ENCODE measurements around the gene PJA1.

PJA1 gene

DNA sequence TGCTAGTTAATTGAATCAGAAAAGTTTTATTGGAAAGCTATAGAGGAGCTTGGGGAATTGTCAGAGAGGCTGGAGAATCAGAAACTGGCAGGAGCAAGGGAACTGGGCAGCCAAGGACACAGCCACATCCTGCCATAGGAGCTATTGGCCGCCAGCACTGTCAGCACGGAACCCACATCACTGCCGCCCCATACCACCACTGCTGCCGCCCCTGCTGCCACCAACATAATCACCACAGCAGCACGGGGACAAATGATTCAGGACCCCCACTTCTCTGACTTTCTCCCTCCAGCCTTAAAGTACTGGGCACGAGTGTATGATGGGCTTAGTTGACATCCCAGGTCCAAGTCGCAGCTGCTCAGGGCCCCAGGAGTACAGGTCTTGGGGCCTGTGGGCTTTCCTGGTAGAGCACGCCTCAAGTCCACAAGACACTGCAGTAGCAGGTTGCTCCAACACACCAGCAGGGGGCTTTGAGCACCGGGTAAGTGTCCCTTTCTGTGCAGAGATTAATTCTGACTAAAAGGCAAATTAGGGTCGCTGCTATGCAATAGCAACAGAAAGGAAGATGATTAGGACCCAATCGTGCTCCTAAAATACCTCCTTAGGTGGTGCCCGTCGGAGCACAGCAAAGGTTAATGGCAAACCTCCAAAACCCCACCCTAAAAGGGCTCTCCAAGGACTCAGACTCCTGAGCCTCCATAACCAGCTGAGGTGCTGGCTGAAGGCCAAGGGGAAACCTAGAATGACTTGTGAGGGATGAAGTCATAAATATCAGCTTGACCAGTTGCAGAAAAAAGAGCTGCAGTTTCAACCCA lies 6.9 kb downstream of the PJA1 start:
- peaks cover 31% of the 10 kb centered on the region for H3K4me1 ChIP-seq (ENCODE audit: insufficient read depth, low read length)
- H3K9me3 ChIP-seq (ENCODE audit: control insufficient read depth, insufficient read depth, low read length) = no peaks in the 10 kb centered on the region
- H3K36me3 ChIP-seq (ENCODE audit: insufficient read depth, low read length) = peaks cover 18% of the 10 kb centered on the region; the same call in 1 of the 2 replicates
- H3K9ac ChIP-seq (ENCODE audit: low read depth, low read length) = no peak overlapping the region

DNA sequence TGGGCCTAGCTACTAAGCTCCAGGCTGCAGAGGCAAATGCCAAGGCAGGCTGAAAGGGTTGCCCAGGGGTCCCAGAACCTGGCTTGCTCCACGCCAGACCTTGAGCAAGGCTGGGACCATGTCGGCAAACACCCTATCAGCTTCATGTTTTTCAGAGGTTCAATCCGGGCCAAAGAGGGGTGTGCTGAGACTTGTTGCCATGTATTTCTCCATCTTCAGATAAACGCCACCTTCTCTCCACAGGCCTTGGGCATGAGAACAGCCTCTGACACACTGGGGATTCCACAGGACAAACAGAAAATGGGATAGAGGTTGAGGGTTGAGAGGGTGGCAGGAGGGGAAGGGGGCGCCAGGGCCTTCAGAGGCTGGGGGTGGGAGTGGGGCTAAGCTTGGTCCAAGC lies 8.6 kb downstream of the PJA1 start:
- H3K4me1 ChIP-seq (ENCODE audit: insufficient read depth, low read length) = peaks cover 47% of the 10 kb centered on the region
- peaks cover 2% of the 10 kb centered on the region; the same call in 1 of the 2 replicates for H3K36me3 ChIP-seq (ENCODE audit: insufficient read depth, low read length)
- no peak overlapping the region for H3K9ac ChIP-seq (ENCODE audit: low read depth, low read length)
- H3K9me3 ChIP-seq (ENCODE audit: control insufficient read depth, insufficient read depth, low read length) = no peaks in the 10 kb centered on the region

DNA sequence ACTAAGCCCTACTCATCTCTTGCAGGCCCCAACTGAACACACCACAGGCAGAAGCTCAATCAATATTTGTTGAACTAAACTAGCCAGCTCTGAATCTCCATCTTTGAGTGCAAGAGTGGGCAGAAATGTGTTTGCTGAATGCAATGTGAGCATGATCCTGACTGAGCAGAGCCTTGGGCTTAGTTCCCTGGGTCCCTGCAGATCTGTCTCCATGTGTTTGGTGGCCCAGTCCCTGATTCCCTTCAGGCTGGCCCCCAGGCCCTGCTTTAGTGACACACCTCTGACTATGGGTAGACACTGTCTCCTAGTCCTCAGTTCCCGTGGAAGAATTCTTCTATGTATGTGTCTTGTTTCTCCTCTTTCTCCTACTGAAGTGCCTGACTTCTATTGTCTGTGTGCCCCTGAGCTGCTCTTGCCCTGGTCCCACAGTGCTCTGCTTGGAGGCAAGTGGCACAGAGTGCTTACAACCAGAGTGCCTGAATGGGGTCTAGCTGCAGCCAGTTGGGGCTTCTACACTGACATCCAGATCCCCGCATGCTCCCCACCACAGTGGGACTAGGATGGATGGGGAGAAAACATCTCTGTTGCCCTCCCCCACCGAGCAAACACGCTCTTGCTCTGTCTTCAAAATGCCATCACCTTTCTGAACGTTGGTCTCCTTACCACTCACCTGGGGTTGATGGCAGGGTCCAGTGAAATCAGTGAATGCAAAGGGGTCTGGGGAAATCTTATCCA lies 9.3 kb downstream of the PJA1 start:
- H3K9me3 ChIP-seq (ENCODE audit: control insufficient read depth, insufficient read depth, low read length) = no peaks in the 10 kb centered on the region
- no peak overlapping the region for H3K9ac ChIP-seq (ENCODE audit: low read depth, low read length)
- no peaks in the 10 kb centered on the region for H3K36me3 ChIP-seq (ENCODE audit: insufficient read depth, low read length)
- H3K4me1 ChIP-seq (ENCODE audit: insufficient read depth, low read length) = peaks cover 54% of the 10 kb centered on the region

DNA sequence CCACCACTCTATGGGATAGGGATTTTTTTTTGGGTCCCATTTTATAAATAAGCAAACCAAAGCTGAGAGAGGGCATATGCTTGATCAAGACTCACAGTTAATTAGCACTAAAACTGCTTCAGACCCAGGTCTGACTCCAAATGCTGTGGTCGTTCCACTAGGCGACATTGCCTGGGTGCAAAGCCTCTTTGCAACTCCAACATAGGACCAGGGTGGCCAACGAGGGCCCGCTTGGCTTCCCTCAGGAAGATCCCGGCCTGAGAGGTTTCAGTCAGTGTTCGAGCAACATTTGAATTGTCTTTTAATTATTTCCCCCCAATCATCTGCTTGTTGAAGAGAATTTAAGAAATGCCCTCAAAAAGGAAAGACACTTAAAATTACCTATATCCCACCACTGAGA lies 11.2 kb downstream of the PJA1 start:
- no peaks in the 10 kb centered on the region for H3K9me3 ChIP-seq (ENCODE audit: control insufficient read depth, insufficient read depth, low read length)
- no peak overlapping the region for H3K9ac ChIP-seq (ENCODE audit: low read depth, low read length)
- H3K36me3 ChIP-seq (ENCODE audit: insufficient read depth, low read length) = no peaks in the 10 kb centered on the region
- peaks cover 59% of the 10 kb centered on the region for H3K4me1 ChIP-seq (ENCODE audit: insufficient read depth, low read length)

DNA sequence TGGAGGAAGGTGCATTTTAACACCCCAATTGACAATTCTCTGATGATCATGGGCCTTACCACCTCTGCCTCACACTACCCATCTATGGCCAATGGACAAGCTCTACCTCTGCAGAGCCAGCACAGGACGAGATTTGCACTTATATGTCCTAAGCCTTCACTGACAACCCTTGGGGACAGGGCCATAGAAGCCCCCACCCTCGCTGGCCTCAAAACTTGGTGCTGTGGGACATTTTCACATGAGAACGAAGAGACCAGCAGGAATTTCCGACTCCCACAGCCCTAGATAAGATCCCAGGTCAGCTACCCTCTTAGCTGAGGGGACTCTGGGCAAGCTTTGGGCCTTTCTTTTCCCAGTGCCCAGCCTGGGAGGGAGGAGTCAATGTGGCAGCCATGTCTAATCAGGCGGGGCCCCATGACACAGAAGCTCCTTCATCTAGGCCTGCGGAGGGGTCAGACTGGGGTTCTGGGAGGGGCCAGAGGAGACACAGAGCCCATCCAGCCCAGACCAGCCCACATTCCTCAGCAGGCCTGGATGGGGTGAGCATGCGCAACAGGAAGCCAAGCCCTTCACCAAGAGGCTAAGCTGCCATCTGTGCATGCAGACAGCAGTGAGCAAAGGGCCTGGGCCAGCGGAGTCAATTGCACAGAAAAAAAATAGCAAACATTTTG lies 12.1 kb downstream of the PJA1 start:
- Histone ChIP-seq H3K9ac (ENCODE audit: low read depth, low read length) (no peak overlapping the region), H3K4me1 (ENCODE audit: insufficient read depth, low read length) (peaks cover 61% of the 10 kb centered on the region), H3K9me3 (ENCODE audit: control insufficient read depth, insufficient read depth, low read length) (no peaks in the 10 kb centered on the region), H3K36me3 (ENCODE audit: insufficient read depth, low read length) (no peaks in the 10 kb centered on the region)

DNA sequence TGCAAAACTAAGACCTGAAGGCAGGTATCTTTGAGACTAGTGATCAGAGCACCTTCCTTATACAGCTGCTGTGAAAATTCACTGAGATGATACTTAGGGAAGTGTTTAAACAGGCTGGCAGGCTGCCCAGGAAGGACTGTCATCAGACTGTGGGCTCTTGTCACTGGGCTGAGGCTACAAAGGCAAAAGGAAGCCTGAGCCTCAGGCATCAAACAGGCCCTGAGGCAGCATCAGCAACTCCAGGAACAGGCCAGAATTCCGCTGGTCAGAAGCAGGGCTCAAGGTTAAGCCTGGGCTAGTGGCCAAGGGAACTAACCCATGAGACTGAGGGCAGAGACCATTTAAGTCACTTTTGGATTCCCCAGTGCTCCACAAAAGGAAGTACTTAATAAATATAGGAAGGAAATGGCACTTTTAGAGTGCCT lies 12.8 kb downstream of the PJA1 start:
- H3K4me1 ChIP-seq (ENCODE audit: insufficient read depth, low read length) = peaks cover 64% of the 10 kb centered on the region
- H3K9me3 ChIP-seq (ENCODE audit: control insufficient read depth, insufficient read depth, low read length) = no peaks in the 10 kb centered on the region
- no peak overlapping the region for H3K9ac ChIP-seq (ENCODE audit: low read depth, low read length)
- no peaks in the 10 kb centered on the region for H3K36me3 ChIP-seq (ENCODE audit: insufficient read depth, low read length)

DNA sequence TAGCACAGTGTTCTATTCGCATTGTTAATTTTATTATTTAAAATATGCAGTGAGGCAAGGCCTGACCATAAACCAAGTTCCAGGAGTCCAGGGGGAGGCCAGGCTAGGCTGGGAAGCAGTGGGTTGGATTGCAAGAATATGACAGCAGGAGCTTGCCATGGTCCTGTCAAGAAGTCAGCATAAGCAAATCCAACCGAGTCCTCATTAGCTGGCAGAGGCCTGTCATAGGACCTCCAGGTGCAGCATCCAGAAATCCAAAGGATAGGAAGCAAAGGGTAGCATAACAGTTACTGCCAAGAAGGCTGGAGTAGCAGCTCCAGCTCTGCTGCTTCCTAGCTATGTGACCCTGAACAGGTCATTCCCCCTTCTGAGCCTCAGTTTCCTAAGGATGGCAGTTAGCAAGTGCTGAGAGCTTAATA lies 13.4 kb downstream of the PJA1 start:
- no peak overlapping the region for H3K9ac ChIP-seq (ENCODE audit: low read depth, low read length)

DNA sequence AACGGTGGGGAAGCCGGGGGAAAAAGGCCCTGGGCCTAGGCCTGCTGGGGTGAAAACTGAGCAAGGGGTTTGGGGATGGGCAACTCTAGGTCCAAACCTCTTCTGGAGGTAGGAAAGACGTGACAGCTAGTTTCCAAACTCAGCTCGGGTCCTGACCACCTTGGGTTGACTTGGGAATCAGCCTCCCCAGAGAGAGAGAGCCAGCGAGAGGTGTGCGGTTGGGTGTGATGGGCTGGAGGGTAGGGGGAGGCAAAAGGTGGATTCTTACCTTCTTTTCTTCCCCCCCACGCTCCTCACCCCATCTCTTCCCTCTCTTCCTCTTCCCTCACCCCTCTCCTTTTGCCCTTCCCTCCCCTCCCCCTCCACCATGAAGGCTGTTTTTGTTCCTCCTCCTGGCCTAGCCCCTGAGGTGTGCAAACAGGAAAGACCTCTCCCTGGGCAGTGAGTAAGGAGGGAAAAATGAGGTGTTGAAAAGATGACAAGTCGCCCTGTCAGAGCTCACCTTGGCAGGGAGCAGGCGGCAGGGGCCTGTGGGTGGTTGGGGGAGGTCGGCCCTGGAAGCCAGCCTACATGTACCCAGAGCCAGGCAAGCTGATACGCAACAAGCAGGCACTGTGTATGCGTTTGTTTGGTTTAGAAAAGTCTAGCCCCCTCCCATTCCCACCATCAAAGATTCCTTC lies 14.8 kb downstream of the PJA1 start:
- H3K4me1 ChIP-seq (ENCODE audit: insufficient read depth, low read length) = peaks cover 57% of the 10 kb centered on the region
- H3K9ac ChIP-seq (ENCODE audit: low read depth, low read length) = peak overlapping the region; percentile 60
- H3K9me3 ChIP-seq (ENCODE audit: control insufficient read depth, insufficient read depth, low read length) = no peaks in the 10 kb centered on the region
- no peaks in the 10 kb centered on the region for H3K36me3 ChIP-seq (ENCODE audit: insufficient read depth, low read length)

More for the DNA sequence above, 13.4 kb downstream of the PJA1 start:
- Histone ChIP-seq H3K9me3 (ENCODE audit: control insufficient read depth, insufficient read depth, low read length) (no peaks in the 10 kb centered on the region), H3K36me3 (ENCODE audit: insufficient read depth, low read length) (no peaks in the 10 kb centered on the region), H3K4me1 (ENCODE audit: insufficient read depth, low read length) (peaks cover 64% of the 10 kb centered on the region)

DNA sequence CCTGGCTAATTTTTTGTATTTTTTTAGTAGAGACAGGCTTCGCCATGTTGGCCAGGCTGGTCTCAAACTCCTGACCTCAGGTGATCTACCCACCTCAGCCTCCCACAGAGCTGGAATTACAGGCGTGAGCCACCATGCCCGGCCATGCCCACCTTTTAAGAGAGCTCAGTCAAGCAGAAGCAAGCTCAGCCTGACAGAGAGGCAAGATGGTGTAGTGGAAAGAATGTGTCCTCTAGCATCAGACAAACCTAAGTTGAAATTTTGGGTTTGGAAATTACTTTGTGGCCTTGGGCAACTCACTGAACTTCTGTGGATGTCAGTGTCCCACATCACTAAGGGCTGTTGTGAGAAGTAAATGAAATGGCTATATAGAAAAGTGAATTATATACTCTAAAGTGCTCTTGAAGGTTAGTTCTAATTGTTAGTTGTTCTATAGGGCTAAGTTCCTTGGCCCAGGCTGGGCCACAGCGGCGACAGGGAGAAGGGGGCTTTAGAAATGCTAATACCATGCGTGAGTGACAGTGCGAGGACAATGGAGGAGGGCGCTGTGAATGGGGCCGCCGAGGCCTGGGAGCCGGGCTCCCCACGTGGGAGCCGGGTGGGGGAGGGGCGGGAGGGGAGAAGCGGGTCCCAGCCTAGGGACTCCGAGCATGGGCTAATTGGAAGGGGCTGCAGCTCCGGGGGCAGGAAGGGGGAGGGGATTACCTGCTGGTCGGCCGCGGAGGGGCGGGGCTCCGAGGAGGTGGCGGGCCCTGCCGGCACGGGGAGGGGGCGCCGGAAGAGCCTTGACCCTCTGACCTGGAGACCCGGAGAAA lies 15.6 kb downstream of the PJA1 start:
- Histone ChIP-seq H3K9ac (ENCODE audit: low read depth, low read length) (peak overlapping the region; percentile 60), H3K9me3 (ENCODE audit: control insufficient read depth, insufficient read depth, low read length) (no peaks in the 10 kb centered on the region), H3K4me1 (ENCODE audit: insufficient read depth, low read length) (peaks cover 56% of the 10 kb centered on the region), H3K36me3 (ENCODE audit: insufficient read depth, low read length) (no peaks in the 10 kb centered on the region)

DNA sequence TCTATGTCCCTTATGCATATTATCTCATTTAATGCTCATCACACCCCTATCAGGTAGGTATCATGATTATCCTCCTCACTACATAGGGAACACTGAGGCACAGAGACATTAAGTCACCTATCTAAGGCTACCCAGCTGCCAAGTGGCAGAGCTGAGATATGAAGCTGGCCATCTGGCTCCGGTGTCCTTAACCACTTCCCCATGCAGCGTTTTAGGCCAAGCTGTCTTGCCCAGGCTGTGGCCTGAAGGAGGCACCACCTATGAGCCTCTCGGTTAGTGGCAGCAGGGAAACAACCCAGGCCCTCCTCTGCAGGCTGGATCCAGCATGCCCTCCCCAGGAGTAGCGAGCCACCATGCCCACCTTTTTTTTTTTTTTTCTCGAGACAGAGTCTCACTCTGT lies 16.3 kb downstream of the PJA1 start:
- Histone ChIP-seq H3K4me1 (ENCODE audit: insufficient read depth, low read length) (peaks cover 51% of the 10 kb centered on the region), H3K36me3 (ENCODE audit: insufficient read depth, low read length) (no peaks in the 10 kb centered on the region), H3K9me3 (ENCODE audit: control insufficient read depth, insufficient read depth, low read length) (no peaks in the 10 kb centered on the region), H3K9ac (ENCODE audit: low read depth, low read length) (no peak overlapping the region)

DNA sequence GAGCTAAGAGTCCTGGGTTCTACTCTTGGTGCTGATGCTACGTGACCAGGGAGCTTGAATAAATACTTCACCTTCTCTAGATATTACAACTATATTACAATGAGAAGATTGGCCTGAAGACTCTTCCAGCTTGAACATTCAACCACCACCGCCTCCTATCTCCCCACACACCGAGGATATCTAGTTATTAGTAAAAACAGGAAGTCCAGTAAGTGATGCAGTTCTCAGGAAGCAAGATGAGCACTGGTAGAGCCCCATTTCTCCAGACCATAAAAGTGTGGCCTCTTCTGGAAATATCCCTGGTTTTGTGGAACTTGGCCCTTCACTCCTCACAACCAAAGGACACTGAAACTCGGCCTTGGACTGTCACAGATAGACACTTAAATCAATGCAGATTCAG lies 18.5 kb downstream of the PJA1 start:
- peaks cover 47% of the 10 kb centered on the region for H3K4me1 ChIP-seq (ENCODE audit: insufficient read depth, low read length)
- H3K9ac ChIP-seq (ENCODE audit: low read depth, low read length) = no peak overlapping the region
- no peaks in the 10 kb centered on the region for H3K9me3 ChIP-seq (ENCODE audit: control insufficient read depth, insufficient read depth, low read length)

DNA sequence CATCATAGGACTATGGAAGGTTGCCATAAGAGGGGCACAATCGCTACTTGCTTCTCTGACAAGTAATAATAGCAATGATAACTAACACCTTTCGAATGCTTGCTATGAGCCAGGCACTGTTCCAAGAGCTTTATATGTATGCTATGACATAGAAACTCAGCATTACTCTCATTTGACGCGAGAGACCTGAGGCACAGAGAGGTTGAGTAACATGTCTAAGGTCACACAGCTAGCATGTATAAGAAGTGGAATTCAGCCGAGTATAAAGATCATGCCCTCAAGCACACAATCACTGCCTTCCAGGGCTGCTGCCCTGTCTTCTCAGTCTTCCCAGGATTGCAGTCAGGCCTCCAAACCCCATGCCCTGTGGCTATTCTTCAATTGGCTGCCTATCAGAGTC lies 19.5 kb downstream of the PJA1 start:
- Histone ChIP-seq H3K9me3 (ENCODE audit: control insufficient read depth, insufficient read depth, low read length) (no peaks in the 10 kb centered on the region), H3K9ac (ENCODE audit: low read depth, low read length) (no peak overlapping the region), H3K36me3 (ENCODE audit: insufficient read depth, low read length) (no peaks in the 10 kb centered on the region; the same call in 1 of the 2 replicates), H3K4me1 (ENCODE audit: insufficient read depth, low read length) (peaks cover 37% of the 10 kb centered on the region)

More for the DNA sequence above, 18.5 kb downstream of the PJA1 start:
- H3K36me3 ChIP-seq (ENCODE audit: insufficient read depth, low read length) = no peaks in the 10 kb centered on the region; the same call in 1 of the 2 replicates

DNA sequence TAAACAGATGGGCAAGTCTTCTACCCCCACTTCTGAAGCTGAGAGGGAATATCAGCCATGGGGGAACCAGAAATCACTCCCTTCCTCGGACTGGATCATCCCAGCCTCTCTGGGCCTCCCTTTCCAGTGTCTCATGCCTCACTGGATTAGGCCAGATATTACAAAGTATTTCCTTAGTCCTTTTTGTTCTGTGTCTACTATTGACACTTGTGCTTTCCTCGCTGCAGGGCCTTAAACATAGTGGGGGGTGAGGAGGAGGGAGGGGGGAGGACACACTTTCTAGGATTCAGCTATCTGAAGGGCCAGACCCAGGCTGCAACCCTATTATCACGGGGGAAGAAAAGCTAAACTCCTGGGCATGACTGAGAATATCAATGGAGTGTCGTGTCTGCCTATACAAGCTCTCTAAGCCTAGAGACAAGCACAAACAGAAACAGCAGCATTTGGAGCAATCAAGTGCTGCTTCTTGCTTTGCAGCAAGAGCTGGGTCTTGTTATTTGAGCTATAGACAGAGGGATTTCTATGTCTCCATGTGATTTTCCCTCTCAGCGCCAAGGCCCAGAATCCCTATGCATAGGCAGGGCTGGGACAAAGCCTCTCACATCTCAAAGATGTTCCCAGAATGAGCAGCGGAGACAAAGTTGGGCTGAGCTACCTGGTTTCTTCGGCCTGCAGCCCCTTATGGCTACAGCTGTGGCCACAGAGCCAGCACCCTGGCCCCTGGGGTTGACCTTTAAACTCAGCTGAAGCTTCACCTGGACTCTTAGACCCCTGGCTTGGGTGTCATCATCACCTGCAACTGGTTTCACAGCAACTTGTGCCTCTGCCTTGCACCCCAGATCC lies 20.2 kb downstream of the PJA1 start:
- Histone ChIP-seq H3K36me3 (ENCODE audit: insufficient read depth, low read length) (no peaks in the 10 kb centered on the region; the same call in 1 of the 2 replicates), H3K9me3 (ENCODE audit: control insufficient read depth, insufficient read depth, low read length) (no peaks in the 10 kb centered on the region), H3K4me1 (ENCODE audit: insufficient read depth, low read length) (peaks cover 37% of the 10 kb centered on the region), H3K9ac (ENCODE audit: low read depth, low read length) (no peak overlapping the region)

Data from ES-I3 (cell line).